Measurements from ENCODE around the gene MBLAC2. TPM values are rescaled to one million over a fixed set of nuclear protein-coding genes. Genes with fewer than 3 reads are reported as not detected.

The MBLAC2 gene
- total RNA-seq, 2 donors from 2014 or later = 4.1 to 4.5 TPM

Other genes starting within 250 kb of the MBLAC2 start
- 10 to 100 TPM; 15.0 to 16.5 TPM for gene CETN3, start 65.0 kb downstream of the MBLAC2 start, total RNA-seq
- 1 to 10 TPM; 1.3 to 1.4 TPM for gene POLR3G, start 93 bp upstream of the MBLAC2 start, total RNA-seq
- 10 to 100 TPM; 20.5 to 23.8 TPM for gene LYSMD3, start 54.8 kb upstream of the MBLAC2 start, total RNA-seq
- 1 to 10 TPM; 3.8 to 7.3 TPM for gene ADGRV1, start 84.0 kb upstream of the MBLAC2 start, total RNA-seq